NCI-H2171 treated with DMSO at 0.1 percent for 48 hours (cell line): ENCODE results near the gene HORMAD2.

Experiments
- DNase-seq: peaks from one replicate; lab custom pipeline; 2025; lab: John Stamatoyannopoulos, UW

Gene HORMAD2

GRCh38 chr22:30079952-30080533 lies at the start of gene HORMAD2:
Gene HORMAD2 (plus strand): TSS chr22:30080464. CDS start chr22:30093953, 13,489 bp downstream.
- no peak for DNase-seq

DNA sequence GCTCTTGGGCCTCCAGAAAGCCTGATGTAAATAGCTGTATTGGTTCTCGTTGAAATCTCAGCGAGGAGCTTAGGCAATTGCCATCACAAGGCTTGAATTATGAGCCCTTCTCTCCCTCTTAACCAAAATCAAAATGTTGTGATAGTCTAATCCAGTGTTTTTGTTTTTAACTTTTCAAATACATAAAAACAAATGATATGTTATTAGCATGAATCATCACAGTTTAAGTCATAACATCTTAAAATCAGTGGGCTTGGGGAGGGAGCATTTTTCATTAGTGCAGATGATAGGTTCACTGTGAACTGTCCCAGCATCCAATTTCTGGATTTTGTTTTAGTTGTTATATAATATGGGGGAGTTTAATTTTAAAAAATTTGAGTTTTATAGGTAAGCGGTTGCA lies 48.9 kb upstream of the HORMAD2 start:
- DNase-seq: no peak

- DNase-seq: no peak
Observed at GRCh38 chr22:30031764-30032455, 48.4 kb upstream of the HORMAD2 start.

GRCh38 chr22:30033137-30033536 lies 47.1 kb upstream of the HORMAD2 start:
- DNase-seq: no peak

- no peak for DNase-seq
Observed at GRCh38 chr22:30033901-30034300, 46.4 kb upstream of the HORMAD2 start.

DNA sequence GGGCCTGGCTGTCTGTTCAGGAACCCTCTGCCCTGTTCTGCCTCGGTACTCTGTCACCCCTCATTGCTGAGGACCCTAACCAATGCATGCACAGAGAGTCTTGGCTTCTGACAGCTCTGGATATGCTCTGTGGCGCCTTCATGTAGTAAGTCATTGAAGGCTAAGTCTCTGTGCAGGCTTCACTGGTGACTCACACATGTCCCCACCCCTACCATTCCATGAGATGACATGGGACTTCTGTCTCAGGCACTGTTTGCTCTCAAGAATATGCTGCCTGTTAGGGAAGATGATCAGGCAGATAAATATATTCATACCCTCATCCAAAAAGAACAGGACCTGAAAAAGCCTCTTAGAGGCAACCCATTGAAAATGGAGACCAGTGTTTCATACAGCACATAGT lies 43.6 kb upstream of the HORMAD2 start:
- DNase-seq: no peak

GRCh38 chr22:30038219-30038618 lies 42.0 kb upstream of the HORMAD2 start:
- no peak for DNase-seq

DNA sequence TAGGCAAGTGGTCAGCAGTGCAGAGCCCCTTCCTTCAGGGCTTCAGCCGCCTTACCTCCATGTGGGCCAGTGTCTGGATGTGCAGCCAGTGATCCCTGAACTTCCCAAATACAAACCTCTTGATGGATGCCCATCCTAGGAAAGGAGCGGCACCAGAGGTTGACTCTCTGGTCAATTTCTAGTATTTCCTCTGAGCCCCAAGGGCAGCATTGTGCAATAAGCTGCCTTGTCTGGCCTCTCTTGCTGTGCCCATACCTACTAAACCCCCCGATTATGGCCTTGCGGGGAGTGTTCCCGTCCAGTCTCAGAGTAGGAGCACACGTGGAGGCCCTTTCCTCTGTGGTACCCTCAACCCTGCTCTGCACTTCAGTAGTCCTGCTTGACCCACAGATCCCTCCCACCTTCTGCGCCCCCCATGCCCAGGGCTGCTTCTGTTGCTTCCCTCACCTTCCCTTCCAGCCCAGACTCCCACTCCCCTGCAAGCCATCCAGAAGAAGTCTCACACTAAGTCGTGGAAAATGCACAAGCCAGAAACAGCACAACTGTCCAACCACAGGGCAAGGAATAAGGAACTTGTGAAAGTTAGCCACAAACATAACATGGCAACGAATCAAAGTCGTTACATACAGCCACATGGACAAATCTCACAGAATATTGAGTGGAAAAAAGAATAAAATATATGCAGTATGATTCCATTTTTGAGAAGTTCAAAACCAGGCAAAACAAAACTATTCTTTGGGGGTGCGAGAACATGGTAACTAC lies 39.6 kb upstream of the HORMAD2 start:
- DNase-seq: no peak

DNA sequence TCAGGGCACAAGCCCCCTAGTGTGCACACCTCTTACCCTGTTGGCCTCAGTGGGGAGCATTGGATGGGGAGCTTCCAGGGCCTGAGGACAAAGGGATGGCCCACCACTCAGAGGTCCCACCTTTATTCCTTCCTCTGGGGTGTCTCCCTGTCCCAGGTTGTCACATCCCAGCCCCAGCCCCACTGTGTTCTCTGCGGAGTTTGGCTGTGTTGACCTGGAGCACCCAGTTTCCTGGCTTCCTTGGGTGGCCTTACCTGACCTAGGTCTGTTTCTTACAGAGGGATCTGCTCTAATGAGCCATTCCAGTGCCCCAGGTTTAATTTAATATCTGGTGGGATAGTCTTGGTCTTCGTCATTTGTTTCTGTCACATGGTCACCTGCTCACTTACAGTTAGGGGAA lies 38.8 kb upstream of the HORMAD2 start:
- DNase-seq: no peak

DNA sequence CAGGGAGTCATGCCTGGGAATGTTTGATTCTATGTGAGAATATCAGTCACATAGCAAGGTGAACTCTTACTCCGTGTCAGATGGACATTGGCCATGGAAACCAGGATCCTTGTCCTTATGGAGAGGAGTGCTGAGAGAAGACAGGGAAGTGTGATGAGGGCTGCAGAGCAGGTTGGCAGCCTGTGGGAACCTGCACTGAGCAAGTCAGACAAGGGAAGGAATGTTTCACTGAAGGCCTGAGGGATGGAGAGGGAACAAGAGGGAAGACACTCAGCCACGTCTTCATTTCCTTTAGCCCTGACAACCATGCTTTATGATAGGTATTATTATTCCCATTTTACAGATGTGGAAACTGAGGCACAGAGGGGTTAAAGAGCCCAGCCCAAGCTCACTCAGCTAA lies 38.4 kb upstream of the HORMAD2 start:
- DNase-seq: no peak

DNA sequence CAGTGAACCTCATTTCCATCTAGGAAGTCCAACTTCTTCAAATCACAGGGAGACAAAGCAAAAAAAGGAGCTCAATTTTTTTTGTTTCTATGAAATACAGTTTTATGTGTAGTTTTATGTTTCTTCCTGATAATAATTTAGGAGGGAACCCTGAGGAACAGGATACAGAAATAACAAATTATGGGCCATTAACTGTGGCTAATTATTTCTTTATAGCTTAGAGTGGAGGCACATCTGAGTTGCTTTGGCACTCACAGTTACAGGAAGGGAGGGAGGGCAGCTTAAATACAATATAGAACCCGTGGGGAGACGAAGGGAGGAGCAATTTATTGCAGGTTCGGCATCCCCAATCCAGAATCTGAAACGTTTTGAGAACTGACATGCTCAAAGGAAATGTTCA lies 37.1 kb upstream of the HORMAD2 start:
- no peak for DNase-seq

DNA sequence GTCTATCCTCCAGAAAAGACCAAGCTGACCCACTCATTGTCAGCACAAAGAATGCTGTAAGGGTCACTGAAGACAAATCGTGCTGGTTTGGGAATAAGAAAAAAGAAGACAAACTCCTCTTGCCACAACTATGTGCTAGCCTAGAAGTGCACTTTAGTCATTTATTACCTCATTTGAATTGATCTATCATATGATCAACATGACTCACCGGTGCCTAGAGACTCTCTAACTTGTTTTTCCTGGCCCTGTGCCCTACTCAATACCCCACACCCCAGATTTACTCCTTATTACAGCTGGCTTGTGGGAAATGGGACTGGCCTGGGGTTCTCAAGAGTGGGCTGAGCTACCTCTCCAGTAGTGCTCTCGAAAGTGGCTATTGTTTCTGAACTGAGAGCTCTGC lies 35.9 kb upstream of the HORMAD2 start:
- DNase-seq: no peak

- DNase-seq: no peak
Observed at GRCh38 chr22:30044881-30045493, 35.3 kb upstream of the HORMAD2 start.

DNA sequence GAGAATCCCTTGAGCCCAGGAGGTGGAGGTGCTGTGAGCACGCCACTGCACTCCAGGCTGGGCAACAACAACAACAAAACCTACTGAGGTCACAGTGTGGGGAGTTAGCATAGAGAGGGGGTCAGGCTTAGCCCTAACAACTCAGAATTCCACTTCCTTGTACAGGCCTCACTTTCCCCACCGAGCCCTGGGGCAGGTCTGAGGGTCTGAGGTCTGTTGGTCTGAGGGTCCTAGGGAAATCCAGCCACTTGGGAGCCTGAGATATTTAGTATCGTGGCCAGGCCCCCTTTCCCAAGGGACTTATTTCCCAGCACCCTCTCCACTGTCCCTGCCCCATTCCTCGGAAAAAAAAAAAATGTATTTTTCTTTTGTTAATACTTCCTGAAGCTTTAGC lies 34.8 kb upstream of the HORMAD2 start:
- no peak for DNase-seq

- DNase-seq: no peak
Observed at GRCh38 chr22:30045901-30046715, 34.2 kb upstream of the HORMAD2 start.

- no peak for DNase-seq
Observed at GRCh38 chr22:30046716-30047363, 33.4 kb upstream of the HORMAD2 start.

- DNase-seq: no peak
Observed at GRCh38 chr22:30047364-30047738, 32.9 kb upstream of the HORMAD2 start.

DNA sequence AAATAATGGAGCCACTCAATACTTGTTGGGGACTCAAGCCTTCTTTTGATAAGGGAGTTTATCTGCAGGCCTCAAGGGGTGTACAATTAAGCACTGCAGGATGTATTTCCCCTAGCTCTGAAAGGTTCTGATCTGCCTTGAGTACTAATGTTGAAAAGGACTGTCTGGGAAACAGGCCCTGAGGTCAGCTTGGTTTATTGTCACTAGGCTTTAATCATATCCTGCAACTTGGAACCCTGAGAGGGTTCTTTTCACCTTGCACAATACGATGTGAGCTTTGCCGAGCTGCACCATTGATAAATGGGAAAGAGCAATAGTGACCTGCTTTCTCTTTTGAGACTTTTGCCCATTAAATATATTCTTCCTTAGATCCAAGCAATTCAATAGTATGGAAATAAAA lies 31.6 kb upstream of the HORMAD2 start:
- no peak for DNase-seq

GRCh38 chr22:30054067-30054763 lies 26.0 kb upstream of the HORMAD2 start:
- no peak for DNase-seq

DNA sequence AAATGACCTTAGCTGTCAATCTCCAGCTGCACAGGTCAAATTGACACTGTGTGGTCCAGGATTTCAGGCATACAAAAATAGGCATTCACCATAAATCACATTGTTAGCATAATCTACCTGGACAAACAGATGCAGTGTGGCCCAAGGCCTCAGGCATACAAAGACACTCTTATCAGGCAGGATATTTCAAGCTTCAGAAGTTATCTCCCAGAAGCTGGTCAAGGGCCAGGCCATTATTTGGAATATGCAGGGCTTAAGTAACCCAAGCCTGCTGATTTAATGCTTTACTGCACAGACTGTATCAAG lies 25.5 kb upstream of the HORMAD2 start:
- no peak for DNase-seq

- no peak for DNase-seq
Observed at GRCh38 chr22:30056015-30056414, 24.2 kb upstream of the HORMAD2 start.
